K562 (cell line): ENCODE results near the gene PDCD6IP. TPM values are rescaled to one million over a fixed set of nuclear protein-coding genes. Genes with fewer than 3 reads are reported as not detected.

ENCODE experiments used
- CREBBP ChIP-seq: IDR thresholded peaks from one replicate; pipeline ENCODE4 v1.6.1; 2012; ENCODE audit warnings: low read depth, mild to moderate bottlenecking, control low read depth, inconsistent platforms, low read length
- CREM ChIP-seq: IDR thresholded peaks from 2 replicates; pipeline ENCODE4 v1.6.1; 2014; ENCODE audit warnings: antibody characterized with exemption, low read depth
- FIP1L1 ChIP-seq: fragments of 200-400 bp; formaldehyde crosslinking; IDR thresholded peaks from 2 replicates; pipeline ENCODE4 v1.6.1; 2018; ENCODE audit warnings: mild to moderate bottlenecking, low read depth, low read length; ENCODE audit not compliant: poor library complexity, severe bottlenecking
- HCFC1 ChIP-seq: IDR thresholded peaks from 2 replicates; pipeline ENCODE4 v1.6.1; 2012; ENCODE audit warnings: low read depth, low read length, improper control_type of control experiment
- HNRNPK ChIP-seq: fragments of 200-400 bp; formaldehyde crosslinking; IDR thresholded peaks from one replicate; pipeline ENCODE4 v1.6.1; 2018; ENCODE audit warnings: mild to moderate bottlenecking, low read depth, low read length; ENCODE audit not compliant: poor library complexity, severe bottlenecking
- LCOR ChIP-seq: sonication (generic); formaldehyde crosslinking; IDR thresholded peaks from 2 replicates; pipeline ENCODE4 v1.8.0; 2022; ENCODE audit warnings: mild to moderate bottlenecking, missing genetic modification reagents
- PHB ChIP-seq: fragments of 250-450 bp; sonication (Bioruptor Pico); IDR thresholded peaks from 2 replicates; pipeline ENCODE4 v1.5.0; 2021
- SAFB2 ChIP-seq: fragments of 200-400 bp; formaldehyde crosslinking; IDR thresholded peaks from 2 replicates; pipeline ENCODE4 v1.6.1; 2018; ENCODE audit warnings: borderline replicate concordance, low read length, low read depth, moderate library complexity; ENCODE audit not compliant: severe bottlenecking
- SIN3A ChIP-seq, 2 experiments: fragments of 150-350 bp in 1 of 2; IDR thresholded peaks; 2 replicates each; pipeline ENCODE4 v1.6.1; 2011 to 2016; ENCODE audit warnings: borderline replicate concordance in 2 of 2, low read depth in 2 of 2, low read length in 2 of 2, mild to moderate bottlenecking in 2 of 2, moderate library complexity in 2 of 2; ENCODE audit not compliant: control insufficient read depth in 1 of 2
- TEAD2 ChIP-seq: fragments of 450-650 bp; IDR thresholded peaks from 2 replicates; pipeline ENCODE4 v1.6.1; 2016; ENCODE audit warnings: missing genetic modification characterization, control low read depth, missing compliant biosample characterization
- ZBTB17 ChIP-seq: fragments of 450-650 bp; formaldehyde crosslinking; IDR thresholded peaks from 2 replicates; pipeline ENCODE4 v1.4.0; 2020; ENCODE audit warnings: mild to moderate bottlenecking
- ZFP30 ChIP-seq: fragments of 250-450 bp; sonication (Bioruptor Pico); IDR thresholded peaks from 2 replicates; pipeline ENCODE4 v1.8.0; 2022; ENCODE audit warnings: moderate library complexity, mild to moderate bottlenecking, inconsistent platforms, borderline replicate concordance
- ZNF384 ChIP-seq: IDR thresholded peaks from 2 replicates; pipeline ENCODE4 v1.6.1; 2012; ENCODE audit warnings: low read depth, low read length, improper control_type of control experiment
- ZNF41 ChIP-seq: fragments of 250-450 bp; sonication (Bioruptor Pico); conservative IDR thresholded peaks from 2 replicates; pipeline ENCODE4 v1.4.0; 2020; ENCODE audit warnings: mild to moderate bottlenecking
- ZNF586 ChIP-seq: fragments of 450-650 bp; formaldehyde crosslinking; conservative IDR thresholded peaks from 2 replicates; pipeline ENCODE4 v1.4.0; 2020; ENCODE audit warnings: mild to moderate bottlenecking, moderate library complexity
- polyA plus RNA-seq, 8 experiments: library from polyadenylated mRNA; depleted of rRNA in 4 of 8; stranded (reverse) in 5 of 8; unstranded in 3 of 8; fragments of >200 nt; fragmentation: Nextera tagmentation in 2 of 8; fragmentation: Illumina TruSeq in 1 of 8; extraction: Ambion mirVana in 2 of 8; extraction: Trizol in 1 of 8; gene quantifications; 2 replicates each; pipeline versions ENCODE4 v1.2.1 to v1.2.3, GENCODE V29; 2011 to 2014; ENCODE audit warnings: inconsistent platforms in 1 of 8, missing spikeins in 1 of 8
- total RNA-seq, 7 experiments: library from RNA; depleted of rRNA in 6 of 7; stranded (reverse); fragments of >200 nt in 6 of 7; fragmentation: Illumina TruSeq in 2 of 7; extraction: Trizol in 2 of 7; gene quantifications; 2 replicates each; pipeline versions ENCODE4 v1.2.1 to v1.2.3, GENCODE V29; 2011 to 2021; ENCODE audit warnings: low replicate concordance in 1 of 7
- TF ChIP-seq, protein P1 (sequence below): sonication (generic); formaldehyde crosslinking; IDR thresholded peaks from 2 replicates; pipeline ENCODE4 v1.8.1; 2023; ENCODE audit warnings: mild to moderate bottlenecking, missing genetic modification reagents
- TF ChIP-seq, protein P2 (sequence below): sonication (generic); formaldehyde crosslinking; IDR thresholded peaks from 2 replicates; pipeline ENCODE4 v1.8.1; 2023; ENCODE audit warnings: mild to moderate bottlenecking, missing genetic modification reagents
- TF ChIP-seq, protein P3 (sequence below), 2 experiments: fragments of 450-650 bp in 1 of 2; IDR thresholded peaks; 2 replicates each; pipeline ENCODE4 v1.6.1; 2011 to 2017; ENCODE audit warnings: low read depth in 2 of 2, antibody characterized with exemption in 1 of 2, borderline replicate concordance in 1 of 2, low read length in 1 of 2, mild to moderate bottlenecking in 1 of 2, mixed read lengths in 1 of 2; ENCODE audit not compliant: control insufficient read depth in 1 of 2

The PDCD6IP gene
- total and polyA plus RNA-seq, 9 of the 15 experiments (the other 6 are each of a cell fraction or from before 2014, with no cell fraction given) = 40.2 to 302 (median 122) TPM

DNA sequence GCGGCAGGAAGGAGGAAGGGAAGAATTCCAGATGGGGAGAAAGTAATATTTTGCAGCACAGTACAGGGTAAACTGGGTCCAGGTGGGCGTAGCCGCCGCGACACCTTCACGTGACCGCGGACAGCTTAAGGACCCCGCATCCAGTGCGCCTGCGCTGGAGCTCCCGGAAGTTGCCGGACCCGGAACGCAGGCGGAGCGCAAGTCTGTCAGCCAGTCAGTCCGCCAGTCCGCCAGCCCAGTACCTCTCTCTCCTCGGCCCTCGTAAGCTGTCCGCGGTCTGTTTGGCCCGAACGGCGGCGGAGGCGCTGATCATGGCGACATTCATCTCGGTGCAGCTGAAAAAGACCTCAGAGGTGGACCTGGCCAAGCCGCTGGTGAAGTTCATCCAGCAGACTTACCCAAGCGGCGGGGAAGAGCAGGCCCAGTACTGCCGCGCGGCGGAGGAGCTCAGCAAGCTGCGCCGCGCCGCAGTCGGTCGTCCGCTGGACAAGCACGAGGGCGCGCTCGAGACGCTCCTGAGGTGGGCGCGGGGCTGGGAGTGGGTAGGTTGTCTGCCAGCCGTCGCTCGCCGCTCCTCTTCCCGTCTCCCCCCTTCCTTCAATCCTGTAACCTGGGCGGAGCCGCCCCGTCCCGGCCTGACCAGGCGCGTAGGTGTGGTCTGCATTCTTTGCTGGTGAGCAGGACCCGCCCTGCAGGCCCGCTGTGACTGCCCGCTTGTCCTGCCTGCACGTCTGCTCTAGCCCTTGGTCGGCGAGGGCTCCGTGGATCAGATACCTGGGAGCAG is at the start of gene PDCD6IP (continued):
- TF ChIP-seq HNRNPK = no peak
- TF ChIP-seq, protein P1, sequence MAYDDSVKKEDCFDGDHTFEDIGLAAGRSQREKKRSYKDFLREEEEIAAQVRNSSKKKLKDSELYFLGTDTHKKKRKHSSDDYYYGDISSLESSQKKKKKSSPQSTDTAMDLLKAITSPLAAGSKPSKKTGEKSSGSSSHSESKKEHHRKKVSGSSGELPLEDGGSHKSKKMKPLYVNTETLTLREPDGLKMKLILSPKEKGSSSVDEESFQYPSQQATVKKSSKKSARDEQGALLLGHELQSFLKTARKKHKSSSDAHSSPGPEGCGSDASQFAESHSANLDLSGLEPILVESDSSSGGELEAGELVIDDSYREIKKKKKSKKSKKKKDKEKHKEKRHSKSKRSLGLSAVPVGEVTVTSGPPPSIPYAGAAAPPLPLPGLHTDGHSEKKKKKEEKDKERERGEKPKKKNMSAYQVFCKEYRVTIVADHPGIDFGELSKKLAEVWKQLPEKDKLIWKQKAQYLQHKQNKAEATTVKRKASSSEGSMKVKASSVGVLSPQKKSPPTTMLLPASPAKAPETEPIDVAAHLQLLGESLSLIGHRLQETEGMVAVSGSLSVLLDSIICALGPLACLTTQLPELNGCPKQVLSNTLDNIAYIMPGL (CRISPR knock-in tag) = no peak; the same call in 1 of the 2 replicates
- no peak for TF ChIP-seq ZNF384
- TF ChIP-seq, protein P2, sequence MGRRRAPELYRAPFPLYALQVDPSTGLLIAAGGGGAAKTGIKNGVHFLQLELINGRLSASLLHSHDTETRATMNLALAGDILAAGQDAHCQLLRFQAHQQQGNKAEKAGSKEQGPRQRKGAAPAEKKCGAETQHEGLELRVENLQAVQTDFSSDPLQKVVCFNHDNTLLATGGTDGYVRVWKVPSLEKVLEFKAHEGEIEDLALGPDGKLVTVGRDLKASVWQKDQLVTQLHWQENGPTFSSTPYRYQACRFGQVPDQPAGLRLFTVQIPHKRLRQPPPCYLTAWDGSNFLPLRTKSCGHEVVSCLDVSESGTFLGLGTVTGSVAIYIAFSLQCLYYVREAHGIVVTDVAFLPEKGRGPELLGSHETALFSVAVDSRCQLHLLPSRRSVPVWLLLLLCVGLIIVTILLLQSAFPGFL (CRISPR knock-in tag) = 0 out of 2 replicates have a peak, but pooled peaks have one; percentile 34
- TF ChIP-seq TEAD2 (tag) = no peak
- no peak for TF ChIP-seq SAFB2
- peak; percentile 48; the same call in 1 of the 2 replicates for TF ChIP-seq ZBTB17 (CRISPR knock-in tag)
- no peak for TF ChIP-seq ZNF41
- TF ChIP-seq SIN3A (IDR thresholded peaks at IDR 0.05; ENCODE audit: borderline replicate concordance in 2 of 2, control insufficient read depth in 1 of 2, low read depth in 2 of 2, low read length in 2 of 2) = peak; percentile 59 to 88; a peak in 2 of 4 replicates
- no peak for TF ChIP-seq PHB (CRISPR knock-in tag)
- TF ChIP-seq CREBBP = no peak
- TF ChIP-seq, protein P3, sequence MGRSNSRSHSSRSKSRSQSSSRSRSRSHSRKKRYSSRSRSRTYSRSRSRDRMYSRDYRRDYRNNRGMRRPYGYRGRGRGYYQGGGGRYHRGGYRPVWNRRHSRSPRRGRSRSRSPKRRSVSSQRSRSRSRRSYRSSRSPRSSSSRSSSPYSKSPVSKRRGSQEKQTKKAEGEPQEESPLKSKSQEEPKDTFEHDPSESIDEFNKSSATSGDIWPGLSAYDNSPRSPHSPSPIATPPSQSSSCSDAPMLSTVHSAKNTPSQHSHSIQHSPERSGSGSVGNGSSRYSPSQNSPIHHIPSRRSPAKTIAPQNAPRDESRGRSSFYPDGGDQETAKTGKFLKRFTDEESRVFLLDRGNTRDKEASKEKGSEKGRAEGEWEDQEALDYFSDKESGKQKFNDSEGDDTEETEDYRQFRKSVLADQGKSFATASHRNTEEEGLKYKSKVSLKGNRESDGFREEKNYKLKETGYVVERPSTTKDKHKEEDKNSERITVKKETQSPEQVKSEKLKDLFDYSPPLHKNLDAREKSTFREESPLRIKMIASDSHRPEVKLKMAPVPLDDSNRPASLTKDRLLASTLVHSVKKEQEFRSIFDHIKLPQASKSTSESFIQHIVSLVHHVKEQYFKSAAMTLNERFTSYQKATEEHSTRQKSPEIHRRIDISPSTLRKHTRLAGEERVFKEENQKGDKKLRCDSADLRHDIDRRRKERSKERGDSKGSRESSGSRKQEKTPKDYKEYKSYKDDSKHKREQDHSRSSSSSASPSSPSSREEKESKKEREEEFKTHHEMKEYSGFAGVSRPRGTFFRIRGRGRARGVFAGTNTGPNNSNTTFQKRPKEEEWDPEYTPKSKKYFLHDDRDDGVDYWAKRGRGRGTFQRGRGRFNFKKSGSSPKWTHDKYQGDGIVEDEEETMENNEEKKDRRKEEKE (IDR thresholded peaks at IDR 0.05; ENCODE audit: borderline replicate concordance in 1 of 2, control insufficient read depth in 1 of 2, low read depth in 2 of 2, low read length in 1 of 2) = peak in 1 of 2 experiments; percentile 87; a peak in 2 of 4 replicates
- no peak for TF ChIP-seq ZNF586 (CRISPR knock-in tag)
- TF ChIP-seq HCFC1 = 0 out of 2 replicates have a peak, but pooled peaks have one; percentile 66
- TF ChIP-seq LCOR (CRISPR knock-in tag) = peak; percentile 89
- TF ChIP-seq ZFP30 (CRISPR knock-in tag) = no peak
- peak; percentile 87 for TF ChIP-seq FIP1L1
- TF ChIP-seq CREM = peak; percentile 46
